Mammary epithelial cell (primary cell): ENCODE data around the gene UPP2.

Experiments
- EZH2 ChIP-seq: IDR thresholded peaks from 2 replicates; pipeline ENCODE4 v1.6.1; 2012; ENCODE audit warnings: low read length, inconsistent platforms, borderline replicate concordance
- TF ChIP-seq, protein P1 (sequence below), 2 donors: IDR thresholded peaks in 1 of 2; conservative IDR thresholded peaks in 1 of 2; 2 replicates each; pipeline ENCODE4 v1.5.1; 2011 to 2012; ENCODE audit warnings: inconsistent platforms in 2 of 2, low read length in 2 of 2, mild to moderate bottlenecking in 2 of 2, control low read depth in 1 of 2, low read depth in 1 of 2; ENCODE audit not compliant: insufficient read depth in 1 of 2; ENCODE audit errors: extremely low read depth in 1 of 2

DNA sequence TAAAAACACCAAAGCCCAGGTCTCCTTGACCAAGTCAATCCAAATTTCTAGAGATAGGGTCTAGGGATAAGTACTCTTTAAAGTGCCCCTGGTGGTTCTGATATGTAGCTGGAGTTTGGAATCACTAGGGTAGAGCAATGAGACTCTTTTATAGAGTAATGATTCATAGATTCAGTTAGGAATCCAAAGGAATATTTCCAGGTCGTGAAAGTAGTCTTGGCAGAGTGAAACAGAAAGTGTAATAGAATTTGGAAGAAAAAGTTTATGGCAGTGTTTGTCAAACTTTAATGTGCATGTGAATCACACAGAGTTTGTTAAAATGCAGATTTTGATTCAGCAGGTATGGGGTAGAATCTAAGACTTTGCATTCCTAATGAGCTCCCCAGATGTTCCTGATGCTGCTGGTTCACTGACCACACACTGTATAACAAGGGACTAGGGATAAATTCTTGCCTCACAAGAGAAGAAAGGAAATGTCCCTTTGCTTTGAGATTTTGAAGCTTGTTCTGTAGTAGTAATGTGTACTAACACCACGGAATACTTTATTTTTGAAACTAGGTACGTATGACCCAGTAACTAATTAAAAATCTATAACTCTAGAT lies 1.8 kb downstream of the UPP2 start:
- TF ChIP-seq, protein P1, sequence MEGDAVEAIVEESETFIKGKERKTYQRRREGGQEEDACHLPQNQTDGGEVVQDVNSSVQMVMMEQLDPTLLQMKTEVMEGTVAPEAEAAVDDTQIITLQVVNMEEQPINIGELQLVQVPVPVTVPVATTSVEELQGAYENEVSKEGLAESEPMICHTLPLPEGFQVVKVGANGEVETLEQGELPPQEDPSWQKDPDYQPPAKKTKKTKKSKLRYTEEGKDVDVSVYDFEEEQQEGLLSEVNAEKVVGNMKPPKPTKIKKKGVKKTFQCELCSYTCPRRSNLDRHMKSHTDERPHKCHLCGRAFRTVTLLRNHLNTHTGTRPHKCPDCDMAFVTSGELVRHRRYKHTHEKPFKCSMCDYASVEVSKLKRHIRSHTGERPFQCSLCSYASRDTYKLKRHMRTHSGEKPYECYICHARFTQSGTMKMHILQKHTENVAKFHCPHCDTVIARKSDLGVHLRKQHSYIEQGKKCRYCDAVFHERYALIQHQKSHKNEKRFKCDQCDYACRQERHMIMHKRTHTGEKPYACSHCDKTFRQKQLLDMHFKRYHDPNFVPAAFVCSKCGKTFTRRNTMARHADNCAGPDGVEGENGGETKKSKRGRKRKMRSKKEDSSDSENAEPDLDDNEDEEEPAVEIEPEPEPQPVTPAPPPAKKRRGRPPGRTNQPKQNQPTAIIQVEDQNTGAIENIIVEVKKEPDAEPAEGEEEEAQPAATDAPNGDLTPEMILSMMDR (conservative IDR thresholded peaks at IDR 0.05 in 1 of 2, IDR thresholded peaks at IDR 0.05 in 1 of 2; ENCODE audit: extremely low read depth in 1 of 2, insufficient read depth in 1 of 2, low read depth in 1 of 2, low read length in 2 of 2) = no peak
- TF ChIP-seq EZH2 = no peak
